Measurements from ENCODE around the gene CUEDC1.
"Not testable (repeated sequence)": the region's sequence is repeated elsewhere in the genome, so short reads cannot be mapped to it uniquely, and the experiment has no call there.

The CUEDC1 gene

DNA sequence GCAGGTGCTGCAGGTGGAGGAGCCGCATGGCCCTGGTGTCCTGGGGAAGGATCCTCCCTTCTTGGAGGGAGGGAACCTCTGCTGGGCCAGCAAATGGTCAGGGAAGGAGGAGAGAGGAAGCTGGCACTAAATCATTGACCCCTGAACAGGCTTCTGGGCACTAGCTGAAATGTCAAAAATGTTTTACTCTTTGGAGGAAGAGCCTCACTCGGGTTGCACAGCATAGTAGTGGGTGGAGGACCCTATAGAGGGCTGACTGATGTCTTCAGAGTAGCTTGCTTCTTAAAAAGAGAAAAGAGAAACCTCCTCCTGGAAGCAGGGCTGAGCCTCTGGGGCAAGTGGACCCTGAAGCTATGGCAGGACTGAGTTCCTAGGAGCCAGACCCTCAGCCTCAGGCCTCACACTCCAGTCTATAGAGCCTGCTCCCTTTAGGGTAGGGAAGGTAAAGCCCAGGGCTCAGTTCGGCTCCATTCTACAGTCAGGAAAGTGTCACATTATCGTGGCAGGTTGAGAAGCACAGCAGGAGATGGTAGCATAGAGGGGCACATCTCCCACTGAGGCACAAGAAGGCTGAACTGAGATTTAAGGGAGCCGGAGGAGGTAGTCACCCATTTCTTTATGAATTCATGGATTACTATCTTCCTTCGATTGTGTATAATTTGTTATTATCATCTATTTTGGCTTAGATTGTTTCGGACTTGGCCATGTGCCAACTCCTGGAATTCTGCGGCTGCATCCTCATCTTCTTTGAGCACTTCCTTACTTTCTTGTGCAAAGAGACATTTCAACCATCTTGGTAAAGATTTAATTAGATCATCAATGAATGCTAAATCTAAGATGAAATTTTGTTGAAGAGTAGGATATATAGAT, 7.3 kb upstream of the CUEDC1 start:
- ChIA-PET CTCF (interaction anchor here (0.7 to 1.6 kb wide), 2 partner anchors 9 to 15 kb away, joined by 3 to 4 read pairs; no protein-coding TSS in a partner anchor), POLR2A (no interaction called here)
- TF ChIP-seq, protein P1, sequence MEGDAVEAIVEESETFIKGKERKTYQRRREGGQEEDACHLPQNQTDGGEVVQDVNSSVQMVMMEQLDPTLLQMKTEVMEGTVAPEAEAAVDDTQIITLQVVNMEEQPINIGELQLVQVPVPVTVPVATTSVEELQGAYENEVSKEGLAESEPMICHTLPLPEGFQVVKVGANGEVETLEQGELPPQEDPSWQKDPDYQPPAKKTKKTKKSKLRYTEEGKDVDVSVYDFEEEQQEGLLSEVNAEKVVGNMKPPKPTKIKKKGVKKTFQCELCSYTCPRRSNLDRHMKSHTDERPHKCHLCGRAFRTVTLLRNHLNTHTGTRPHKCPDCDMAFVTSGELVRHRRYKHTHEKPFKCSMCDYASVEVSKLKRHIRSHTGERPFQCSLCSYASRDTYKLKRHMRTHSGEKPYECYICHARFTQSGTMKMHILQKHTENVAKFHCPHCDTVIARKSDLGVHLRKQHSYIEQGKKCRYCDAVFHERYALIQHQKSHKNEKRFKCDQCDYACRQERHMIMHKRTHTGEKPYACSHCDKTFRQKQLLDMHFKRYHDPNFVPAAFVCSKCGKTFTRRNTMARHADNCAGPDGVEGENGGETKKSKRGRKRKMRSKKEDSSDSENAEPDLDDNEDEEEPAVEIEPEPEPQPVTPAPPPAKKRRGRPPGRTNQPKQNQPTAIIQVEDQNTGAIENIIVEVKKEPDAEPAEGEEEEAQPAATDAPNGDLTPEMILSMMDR (IDR thresholded peaks at IDR 0.05; ENCODE audit: control extremely low read depth, extremely low read depth, low read depth, missing control alignments): no peak
- DNase-seq (ENCODE audit: extremely low spot score): no peak

DNA sequence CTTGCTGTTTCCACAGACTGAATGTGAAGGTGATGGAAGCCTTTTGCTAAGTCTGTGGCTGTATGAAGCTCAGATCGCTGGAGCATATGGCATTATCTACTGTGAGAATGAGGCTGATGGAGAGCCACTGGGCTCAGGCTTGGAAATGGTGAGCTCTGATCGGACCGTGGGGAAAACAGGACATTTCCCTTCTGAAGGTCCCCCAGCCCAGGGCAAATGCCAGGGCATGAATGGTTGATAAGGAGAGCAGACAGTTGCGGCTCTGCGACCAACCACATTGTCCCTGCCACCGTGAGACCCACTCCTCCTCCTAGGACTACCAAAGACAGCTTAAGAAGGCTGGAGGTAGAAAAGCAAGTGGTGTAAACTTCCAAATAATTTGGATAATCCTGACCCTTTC, 4.7 kb upstream of the CUEDC1 start:
- TF ChIP-seq, protein P1 (IDR thresholded peaks at IDR 0.05; ENCODE audit: control extremely low read depth, extremely low read depth, low read depth, missing control alignments): no peak
- ChIA-PET CTCF (interaction anchor here (1.0 to 1.3 kb wide), 4 partner anchors 12 to 100 kb away, joined by 3 to 5 read pairs (median 4); no protein-coding TSS in a partner anchor), POLR2A (no interaction called here)
- no peak for DNase-seq (ENCODE audit: extremely low spot score)

DNA sequence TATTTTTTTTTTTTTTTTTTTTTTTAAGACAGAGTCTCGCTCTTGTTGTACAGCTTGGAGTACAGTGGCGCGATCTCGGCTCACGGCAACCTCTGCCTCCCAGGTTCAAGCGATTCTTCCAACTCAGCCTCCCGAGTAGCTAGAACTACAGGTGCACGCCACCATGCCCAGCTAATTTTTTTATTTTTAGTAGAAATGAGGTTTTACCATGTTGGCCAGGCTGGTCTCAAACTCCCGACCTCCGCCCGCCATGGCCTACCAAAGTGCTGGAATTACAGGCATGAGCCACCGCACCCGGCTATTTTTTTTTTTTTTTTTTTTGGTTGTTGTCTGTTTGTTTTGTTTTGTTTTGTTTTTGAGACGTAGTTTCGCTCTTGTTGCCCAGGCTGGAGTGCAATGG, 3.2 kb upstream of the CUEDC1 start:
- DNase-seq (ENCODE audit: extremely low spot score); POLR2A ChIA-PET: not testable (repeated sequence)
- CTCF ChIA-PET: interaction anchor here (2.0 kb wide), 1 partner anchor 41 kb away, joined by 7 read pairs; no protein-coding TSS in a partner anchor

DNA sequence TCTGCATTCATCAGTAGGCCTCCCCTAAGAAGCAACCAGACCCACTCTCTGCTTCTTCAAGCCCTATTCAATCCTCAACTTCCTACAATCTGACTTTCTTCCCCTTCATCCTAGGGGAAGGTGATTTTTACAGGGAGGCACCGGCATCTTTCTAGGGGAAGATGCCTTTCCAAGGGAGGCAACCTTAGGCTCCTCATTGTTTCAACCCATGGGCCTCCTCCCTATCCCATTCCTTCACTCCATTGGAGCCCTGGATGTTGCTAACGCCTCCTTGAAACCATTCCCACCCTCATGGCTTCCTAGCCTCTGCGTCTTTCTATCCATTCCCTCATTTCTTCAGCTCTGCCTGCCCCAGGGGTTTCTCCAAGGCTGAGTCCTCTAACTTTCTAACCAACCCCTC, 2.7 kb upstream of the CUEDC1 start:
- no peak for DNase-seq (ENCODE audit: extremely low spot score)
- TF ChIP-seq, protein P1 (IDR thresholded peaks at IDR 0.05; ENCODE audit: control extremely low read depth, extremely low read depth, low read depth, missing control alignments): no peak
- ChIA-PET POLR2A (no interaction called here), CTCF (interaction anchor here (2.0 kb wide), 1 partner anchor 42 kb away, joined by 7 read pairs; no protein-coding TSS in a partner anchor)

DNA sequence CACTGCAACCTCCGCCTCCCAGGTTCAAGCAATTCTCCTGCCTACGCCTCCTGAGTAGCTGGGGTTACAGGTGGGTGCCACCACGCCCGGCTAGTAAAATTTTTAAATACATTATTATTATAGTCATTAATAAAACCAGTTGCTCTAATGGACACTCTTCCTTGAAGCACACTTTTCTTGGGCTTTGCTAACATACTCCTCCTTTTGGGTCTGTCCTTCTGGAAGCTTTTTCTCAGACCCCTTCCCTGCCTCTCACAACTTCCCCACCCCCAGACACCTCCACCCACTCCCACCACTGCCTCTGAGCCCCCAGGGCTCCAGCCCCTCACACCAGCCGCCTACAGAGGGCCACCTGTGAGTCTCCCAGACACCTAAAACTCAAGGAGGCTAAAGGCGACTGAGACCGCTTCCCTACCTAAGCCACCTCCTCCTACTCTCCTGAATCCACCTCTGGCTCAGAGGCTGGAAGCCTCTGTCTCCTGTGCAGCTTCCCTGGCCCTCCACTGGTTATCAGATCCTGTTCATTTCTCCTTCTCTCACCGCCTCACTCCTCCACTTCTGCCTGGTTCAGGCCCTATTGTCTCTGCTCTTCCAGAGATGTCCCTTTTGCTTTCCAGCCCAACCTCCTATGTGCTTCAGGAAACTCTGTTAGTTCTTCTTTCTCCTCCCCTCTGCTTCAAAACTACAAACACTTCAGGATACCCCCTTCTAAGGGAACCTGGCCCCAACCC, 2.1 kb upstream of the CUEDC1 start:
- ChIA-PET CTCF (interaction anchor here (1.7 to 2.5 kb wide), 3 partner anchors 10 to 42 kb away, joined by 7 to 10 read pairs (median 9); no protein-coding TSS in a partner anchor), POLR2A (no interaction called here)
- no peak for DNase-seq (ENCODE audit: extremely low spot score)
- TF ChIP-seq, protein P1 (IDR thresholded peaks at IDR 0.05; ENCODE audit: control extremely low read depth, extremely low read depth, low read depth, missing control alignments): no peak

DNA sequence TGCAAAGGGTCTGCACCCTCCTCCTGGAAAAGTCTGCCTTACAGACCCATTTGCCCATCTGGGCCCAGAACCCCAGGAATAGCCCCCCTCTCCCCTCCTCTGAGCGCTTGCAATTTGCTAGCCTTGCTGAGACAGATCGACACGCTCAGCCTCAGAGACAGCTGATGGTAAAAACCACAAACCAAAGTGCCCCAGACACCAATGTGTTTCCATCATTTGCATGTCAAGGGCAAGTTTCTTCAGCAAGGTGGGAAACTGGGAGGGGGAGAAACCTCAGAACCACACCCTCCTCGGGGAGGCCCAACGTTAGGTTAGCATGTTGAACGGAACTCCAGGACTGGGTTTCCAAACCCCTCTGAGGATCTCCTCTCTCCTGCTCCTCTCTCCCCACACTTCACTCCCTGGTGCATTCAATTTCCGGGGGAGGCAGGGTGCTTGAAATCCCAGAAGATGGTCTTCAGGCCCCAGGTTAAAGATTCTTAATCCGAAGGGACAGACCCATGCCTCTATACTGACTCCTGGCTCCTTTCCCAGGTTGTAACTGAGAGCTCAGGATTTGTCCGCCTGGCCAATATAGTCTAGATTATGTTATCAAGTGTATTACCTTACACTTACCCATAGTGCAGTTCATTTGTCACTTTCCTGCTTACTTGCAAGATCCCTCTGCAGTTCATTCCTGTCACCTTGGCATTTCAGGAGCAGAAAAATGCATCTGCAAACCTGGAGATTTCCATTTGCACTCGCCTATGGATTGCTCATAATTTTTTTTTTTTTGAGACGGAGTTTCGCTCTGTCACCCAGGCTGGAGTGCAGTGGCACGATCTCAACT, 1.3 kb upstream of the CUEDC1 start:
- ChIA-PET POLR2A (no interaction called here), CTCF (interaction anchor here (0.8 to 6.5 kb wide), 14 partner anchors 9 to 98 kb away, joined by 3 to 33 read pairs (median 6); no protein-coding TSS in a partner anchor)
- TF ChIP-seq, protein P1 (IDR thresholded peaks at IDR 0.05; ENCODE audit: control extremely low read depth, extremely low read depth, low read depth, missing control alignments): no peak
- DNase-seq (ENCODE audit: extremely low spot score): peak; percentile 67
